ENCODE measurements around the gene GAB4.
"Not testable (repeated sequence)": the region's sequence is repeated elsewhere in the genome, so short reads cannot be mapped to it uniquely, and the experiment has no call there.

GAB4 gene

GRCh38 chr22:16958475-16958874, 49.5 kb downstream of the GAB4 start:
- no peak for DNase-seq (ENCODE audit: low spot score)

GRCh38 chr22:16957781-16958180, 50.2 kb downstream of the GAB4 start:
- DNase-seq (ENCODE audit: low spot score): no peak

- no peak for DNase-seq (ENCODE audit: low spot score)
These were observed 51.7 kb downstream of the GAB4 start for GRCh38 chr22:16956290-16956689.

- DNase-seq (ENCODE audit: low spot score): no peak
These were observed 52.3 kb downstream of the GAB4 start for GRCh38 chr22:16955678-16956210.

- DNase-seq (ENCODE audit: low spot score): no peak
These were observed 52.9 kb downstream of the GAB4 start for GRCh38 chr22:16955081-16955480.

GRCh38 chr22:16954060-16954403, 54.0 kb downstream of the GAB4 start:
- no peak for DNase-seq (ENCODE audit: low spot score)

- DNase-seq (ENCODE audit: low spot score): no peak
These were observed 54.6 kb downstream of the GAB4 start for GRCh38 chr22:16953206-16954059.

- DNase-seq (ENCODE audit: low spot score): no peak
These were observed 58.5 kb downstream of the GAB4 start for GRCh38 chr22:16949561-16949960.

- DNase-seq (ENCODE audit: low spot score): no peak
These were observed 70.2 kb downstream of the GAB4 start for GRCh38 chr22:16937811-16938210.

- DNase-seq (ENCODE audit: low spot score): not testable (repeated sequence)
These were observed 70.8 kb downstream of the GAB4 start for GRCh38 chr22:16937209-16937608.

- no peak for DNase-seq (ENCODE audit: low spot score)
These were observed 71.4 kb downstream of the GAB4 start for GRCh38 chr22:16936625-16937024.

GRCh38 chr22:16935209-16935608, 72.8 kb downstream of the GAB4 start:
- no peak for DNase-seq (ENCODE audit: low spot score)

GRCh38 chr22:16933291-16934282, 74.4 kb downstream of the GAB4 start:
- no peak for DNase-seq (ENCODE audit: low spot score)

GRCh38 chr22:16932577-16932976, 75.4 kb downstream of the GAB4 start:
- DNase-seq (ENCODE audit: low spot score): no peak

GRCh38 chr22:16925407-16925966, 82.5 kb downstream of the GAB4 start:
- DNase-seq (ENCODE audit: low spot score): no peak

GRCh38 chr22:16922706-16923105, 85.3 kb downstream of the GAB4 start:
- no peak for DNase-seq (ENCODE audit: low spot score)

GRCh38 chr22:16922076-16922475, 85.9 kb downstream of the GAB4 start:
- DNase-seq (ENCODE audit: low spot score): no peak

GRCh38 chr22:16917144-16918003, 90.6 kb downstream of the GAB4 start:
- DNase-seq (ENCODE audit: low spot score): peak; percentile 76

GRCh38 chr22:16915701-16916100, 92.3 kb downstream of the GAB4 start:
- no peak for DNase-seq (ENCODE audit: low spot score)

GRCh38 chr22:16914911-16915310, 93.1 kb downstream of the GAB4 start:
- DNase-seq (ENCODE audit: low spot score): not testable (repeated sequence)

GRCh38 chr22:16914006-16914405, 94.0 kb downstream of the GAB4 start:
- no peak for DNase-seq (ENCODE audit: low spot score)

Measured in GM03348 (cell line).